CD4-positive, alpha-beta T cell (primary cell): ENCODE measurements around the gene PTX4. TPM values are rescaled to one million over a fixed set of nuclear protein-coding genes. Genes with fewer than 3 reads are reported as not detected.
"Not testable (repeated sequence)": the region's sequence is repeated elsewhere in the genome, so short reads cannot be mapped to it uniquely, and the experiment has no call there.

Source experiments
- ATAC-seq: fragments of 200-7000 bp; cut with Tn5 transposase; one replicate; pipeline ENCODE4 v1.10.0; 2022; ENCODE audit warnings: mild to moderate bottlenecking; ENCODE audit not compliant: poor library complexity
- CTCF ChIA-PET: fragments of 350-600 bp; sonication (Branson Sonifier 250); formaldehyde crosslinking; loops from one replicate; lab custom pipeline; 2021; ENCODE audit warnings: antibody characterized with exemption, inconsistent platforms; lab: Charles Lee
- POLR2A ChIA-PET: fragments of 350-600 bp; sonication (Branson Sonifier 250); formaldehyde crosslinking; loops from one replicate; lab custom pipeline; 2021; ENCODE audit warnings: antibody characterized with exemption, inconsistent platforms; lab: Charles Lee
- DNase-seq, 14 experiments: peaks; one replicate each; pipeline ENCODE4 v3.0.0-alpha.2; 2013 to 2020; ENCODE audit warnings: mixed read lengths in 2 of 14
- H3K27ac ChIP-seq, 2 donors: one replicate each; pipeline versions ENCODE4 v1.5.1 to v1.7.0; 2013; ENCODE audit warnings: low read length in 2 of 2, low read depth in 1 of 2, mild to moderate bottlenecking in 1 of 2
- H3K27me3 ChIP-seq, 2 experiments: 1 replicate in 1 of 2; 2 replicates in 1 of 2; pipeline versions ENCODE4 v1.6.1 to v1.7.0; 2013; ENCODE audit warnings: low read length in 2 of 2, control low read depth in 1 of 2, mild to moderate bottlenecking in 1 of 2, moderate library complexity in 1 of 2; ENCODE audit not compliant: insufficient read depth in 2 of 2, control insufficient read depth in 1 of 2
- H3K36me3 ChIP-seq: one replicate; pipeline ENCODE4 v1.6.1; 2013; ENCODE audit warnings: low read length, control low read depth; ENCODE audit not compliant: insufficient read depth
- H3K4me1 ChIP-seq: one replicate; pipeline ENCODE4 v1.6.1; 2013; ENCODE audit warnings: low read length, control low read depth; ENCODE audit not compliant: insufficient read depth
- H3K4me3 ChIP-seq: one replicate; pipeline ENCODE4 v1.5.1; 2013; ENCODE audit warnings: mild to moderate bottlenecking, low read length, moderate library complexity
- H3K9me3 ChIP-seq, 2 experiments: 1 replicate in 1 of 2; 2 replicates in 1 of 2; pipeline versions ENCODE4 v1.6.1 to v1.7.0; 2013; ENCODE audit warnings: low read length in 2 of 2, mild to moderate bottlenecking in 2 of 2, control low read depth in 1 of 2, moderate library complexity in 1 of 2; ENCODE audit not compliant: control insufficient read depth in 1 of 2, insufficient read depth in 1 of 2
- H3K27ac Mint-ChIP-seq: one replicate; pipeline ENCODE4 v1.8.0; 2020; ENCODE audit warnings: mixed read lengths
- H3K27me3 Mint-ChIP-seq: one replicate; pipeline ENCODE4 v1.8.0; 2021; ENCODE audit warnings: mixed read lengths
- H3K36me3 Mint-ChIP-seq: one replicate; pipeline ENCODE4 v1.8.0; 2021; ENCODE audit warnings: low read depth, mixed read lengths
- H3K4me1 Mint-ChIP-seq: one replicate; pipeline ENCODE4 v1.8.0; 2021; ENCODE audit warnings: low read depth, mixed read lengths
- H3K4me3 Mint-ChIP-seq: one replicate; pipeline ENCODE4 v1.8.0; 2020; ENCODE audit warnings: mild to moderate bottlenecking, mixed read lengths
- H3K9me3 Mint-ChIP-seq: one replicate; pipeline ENCODE4 v1.8.0; 2020; ENCODE audit warnings: mixed read lengths
- intact Hi-C, 2 experiments: fragments of 100-400 bp; cut with DNase I in 1 of 2; cut with micrococcal nuclease in 1 of 2; formaldehyde crosslinking; loops; one replicate each; pipeline versions ENCODE4 v1.15.1 to v1.9.0; 2023 to 2025; cut with DNase I, micrococcal nuclease
- total RNA-seq, 174 experiments: library from RNA in 2 of 174; stranded (reverse) in 2 of 174; gene quantifications; one replicate each; pipeline ENCODE4 v1.2.3 and lab custom pipeline; 2021 to 2026
- TF ChIP-seq, protein P1 (sequence below): fragments of 200-600 bp; IDR thresholded peaks from one replicate; pipeline ENCODE4 v1.8.0; 2022; ENCODE audit warnings: antibody characterized with exemption, mild to moderate bottlenecking

The PTX4 gene
- total RNA-seq, 2 experiments from 2014 or later, result not detected

GRCh38 chr16:1443403-1443973 lies 45.3 kb downstream of the PTX4 start:
- no peaks in the 10 kb centered on the region for H3K27me3 Mint-ChIP-seq
- TF ChIP-seq, protein P1, sequence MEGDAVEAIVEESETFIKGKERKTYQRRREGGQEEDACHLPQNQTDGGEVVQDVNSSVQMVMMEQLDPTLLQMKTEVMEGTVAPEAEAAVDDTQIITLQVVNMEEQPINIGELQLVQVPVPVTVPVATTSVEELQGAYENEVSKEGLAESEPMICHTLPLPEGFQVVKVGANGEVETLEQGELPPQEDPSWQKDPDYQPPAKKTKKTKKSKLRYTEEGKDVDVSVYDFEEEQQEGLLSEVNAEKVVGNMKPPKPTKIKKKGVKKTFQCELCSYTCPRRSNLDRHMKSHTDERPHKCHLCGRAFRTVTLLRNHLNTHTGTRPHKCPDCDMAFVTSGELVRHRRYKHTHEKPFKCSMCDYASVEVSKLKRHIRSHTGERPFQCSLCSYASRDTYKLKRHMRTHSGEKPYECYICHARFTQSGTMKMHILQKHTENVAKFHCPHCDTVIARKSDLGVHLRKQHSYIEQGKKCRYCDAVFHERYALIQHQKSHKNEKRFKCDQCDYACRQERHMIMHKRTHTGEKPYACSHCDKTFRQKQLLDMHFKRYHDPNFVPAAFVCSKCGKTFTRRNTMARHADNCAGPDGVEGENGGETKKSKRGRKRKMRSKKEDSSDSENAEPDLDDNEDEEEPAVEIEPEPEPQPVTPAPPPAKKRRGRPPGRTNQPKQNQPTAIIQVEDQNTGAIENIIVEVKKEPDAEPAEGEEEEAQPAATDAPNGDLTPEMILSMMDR, result no peak
- H3K4me3 Mint-ChIP-seq, result no peak overlapping the region
- ATAC-seq (no peak), DNase-seq (no peak)
- Histone ChIP-seq H3K36me3 (peaks cover 17% of the 10 kb centered on the region), H3K4me3 (no peak overlapping the region), H3K27ac (no peak overlapping the region), H3K27me3 (no peaks in the 10 kb centered on the region), H3K4me1 (no peaks in the 10 kb centered on the region), H3K9me3 (no peaks in the 10 kb centered on the region)
- POLR2A ChIA-PET, result no interaction called here
- H3K4me1 Mint-ChIP-seq, result no peaks in the 10 kb centered on the region
- H3K27ac Mint-ChIP-seq, result no peak overlapping the region
- peaks cover 6% of the 10 kb centered on the region for H3K36me3 Mint-ChIP-seq
- no peaks in the 10 kb centered on the region for H3K9me3 Mint-ChIP-seq
- intact Hi-C loops, result no loop called here
- CTCF ChIA-PET, result no interaction called here

DNA sequence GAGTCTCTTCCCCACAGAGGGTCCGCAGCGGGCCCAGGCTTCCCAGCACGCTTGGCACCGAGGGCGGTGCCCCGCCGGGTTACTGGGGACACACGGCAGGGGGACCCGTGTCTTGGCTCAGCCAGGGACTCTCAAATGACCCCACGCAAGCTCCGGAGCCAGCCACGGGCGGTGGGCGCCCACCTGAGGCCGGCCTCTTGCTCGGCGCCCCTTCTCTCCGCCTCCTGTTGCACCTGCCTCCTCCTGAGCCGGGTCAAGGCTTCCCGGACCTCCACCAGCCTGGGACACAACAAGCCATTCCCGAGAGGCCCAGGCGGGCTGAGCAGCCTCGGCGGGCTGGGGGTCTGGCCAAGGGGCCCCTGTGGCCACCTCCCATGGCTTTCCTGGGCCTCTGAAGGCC lies 46.0 kb downstream of the PTX4 start:
- no peaks in the 10 kb centered on the region for H3K36me3 Mint-ChIP-seq
- H3K4me1 Mint-ChIP-seq, result no peaks in the 10 kb centered on the region
- no peaks in the 10 kb centered on the region for H3K9me3 Mint-ChIP-seq
- Histone ChIP-seq H3K4me1 (no peaks in the 10 kb centered on the region), H3K27ac (no peak overlapping the region), H3K4me3 (no peak overlapping the region), H3K27me3 (no peaks in the 10 kb centered on the region), H3K36me3 (peaks cover 9% of the 10 kb centered on the region), H3K9me3 (no peaks in the 10 kb centered on the region)
- TF ChIP-seq, protein P1, result no peak
- ATAC-seq (no peak), DNase-seq (no peak)
- H3K27me3 Mint-ChIP-seq, result no peaks in the 10 kb centered on the region
- no peak overlapping the region for H3K27ac Mint-ChIP-seq
- intact Hi-C loops, result no loop called here
- CTCF ChIA-PET, result no interaction called here
- no peak overlapping the region for H3K4me3 Mint-ChIP-seq
- POLR2A ChIA-PET, result no interaction called here

GRCh38 chr16:1441391-1441829 lies 47.3 kb downstream of the PTX4 start:
- H3K9me3 Mint-ChIP-seq, result no peaks in the 10 kb centered on the region
- DNase-seq (no peak), ATAC-seq (no peak)
- Histone ChIP-seq H3K9me3 (no peaks in the 10 kb centered on the region), H3K27me3 (no peaks in the 10 kb centered on the region), H3K27ac (no peak overlapping the region), H3K4me1 (no peaks in the 10 kb centered on the region), H3K4me3 (no peak overlapping the region), H3K36me3 (peaks cover 5% of the 10 kb centered on the region)
- H3K27me3 Mint-ChIP-seq, result no peaks in the 10 kb centered on the region
- intact Hi-C loops, result no loop called here
- ChIA-PET POLR2A (no interaction called here), CTCF (no interaction called here)
- H3K36me3 Mint-ChIP-seq, result no peaks in the 10 kb centered on the region
- no peak overlapping the region for H3K4me3 Mint-ChIP-seq
- no peaks in the 10 kb centered on the region for H3K4me1 Mint-ChIP-seq
- no peak overlapping the region for H3K27ac Mint-ChIP-seq
- TF ChIP-seq, protein P1, result no peak

DNA sequence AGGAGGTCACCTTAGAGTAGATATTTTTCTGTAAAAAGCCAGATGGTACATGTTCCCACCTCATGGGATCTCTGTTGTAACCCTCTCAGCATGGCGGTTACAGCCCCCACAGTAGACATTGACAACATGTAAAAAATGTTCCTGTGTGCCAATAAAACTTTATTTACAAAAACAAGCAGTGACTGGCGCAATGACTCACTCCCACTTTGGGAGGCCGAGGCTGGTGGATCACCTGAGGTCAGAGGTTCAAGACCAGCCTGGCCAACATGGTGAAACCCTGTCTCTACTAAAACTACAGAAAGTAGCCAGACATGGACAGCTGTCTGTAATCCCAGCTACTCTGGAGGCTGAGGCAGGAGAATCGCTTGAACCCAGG lies 49.1 kb downstream of the PTX4 start:
- H3K27ac Mint-ChIP-seq, H3K36me3 Mint-ChIP-seq, H3K9me3 ChIP-seq, H3K27me3 Mint-ChIP-seq, CTCF ChIA-PET, ATAC-seq, intact Hi-C loops, H3K36me3 ChIP-seq, H3K4me3 Mint-ChIP-seq, H3K4me1 ChIP-seq, H3K27me3 ChIP-seq, POLR2A ChIA-PET, H3K4me3 ChIP-seq, H3K27ac ChIP-seq, H3K4me1 Mint-ChIP-seq, DNase-seq, H3K9me3 Mint-ChIP-seq: not testable (repeated sequence)
